Glutamatergic neuron (in vitro differentiated cells): ENCODE data around the gene OGFOD1. TPM values are rescaled to one million over a fixed set of nuclear protein-coding genes. Genes with fewer than 3 reads are reported as not detected.

Experiments used
- DNase-seq: peaks from one replicate; pipeline ENCODE4 v3.0.0; 2022
- H3K27ac Mint-ChIP-seq: one replicate; pipeline ENCODE4 v1.8.0; 2020; ENCODE audit warnings: mild to moderate bottlenecking, mixed read lengths, inconsistent platforms; ENCODE audit not compliant: unreplicated experiment
- H3K27me3 Mint-ChIP-seq: one replicate; pipeline ENCODE4 v1.8.0; 2020; ENCODE audit warnings: mild to moderate bottlenecking, moderate library complexity, mixed read lengths, inconsistent platforms; ENCODE audit not compliant: unreplicated experiment
- H3K36me3 Mint-ChIP-seq: one replicate; pipeline ENCODE4 v1.8.0; 2020; ENCODE audit warnings: mild to moderate bottlenecking, mixed read lengths, inconsistent platforms; ENCODE audit not compliant: unreplicated experiment
- H3K4me1 Mint-ChIP-seq: one replicate; pipeline ENCODE4 v1.8.0; 2020; ENCODE audit warnings: mild to moderate bottlenecking, low read depth, mixed read lengths, inconsistent platforms; ENCODE audit not compliant: unreplicated experiment
- H3K4me3 Mint-ChIP-seq: one replicate; pipeline ENCODE4 v1.8.0; 2020; ENCODE audit warnings: mild to moderate bottlenecking, mixed read lengths, inconsistent platforms; ENCODE audit not compliant: unreplicated experiment
- H3K9me3 Mint-ChIP-seq: one replicate; pipeline ENCODE4 v1.8.0; 2020; ENCODE audit warnings: mild to moderate bottlenecking, moderate library complexity, mixed read lengths, inconsistent platforms; ENCODE audit not compliant: unreplicated experiment
- CTCF ChIP-seq: fragments of 200-600 bp; sonication (generic); IDR thresholded peaks from one replicate; pipeline ENCODE4 v1.5.0; 2021; ENCODE audit not compliant: partially characterized antibody, unreplicated experiment
- total RNA-seq: library from RNA; stranded (reverse); fragmentation: NEBNext Ultra II Directional; extraction: Animal tissue kit (Norgen Biotek cat#: 25700); gene quantifications from one replicate; pipeline ENCODE4 v1.2.1, GENCODE V29; 2021; ENCODE audit not compliant: unreplicated experiment

The OGFOD1 gene
- total RNA-seq, 1 donor from 2014 or later: 45.6 TPM

GRCh38 chr16:56417138-56417537 is 34.2 kb upstream of the OGFOD1 start:
- no peak for TF ChIP-seq CTCF
- no peak overlapping the region for H3K27ac Mint-ChIP-seq
- peaks cover 5% of the 10 kb centered on the region for H3K4me1 Mint-ChIP-seq
- peaks cover 2% of the 10 kb centered on the region for H3K27me3 Mint-ChIP-seq
- H3K9me3 Mint-ChIP-seq: no peaks in the 10 kb centered on the region
- no peaks in the 10 kb centered on the region for H3K36me3 Mint-ChIP-seq
- no peak for DNase-seq
- H3K4me3 Mint-ChIP-seq: no peak overlapping the region

GRCh38 chr16:56419740-56420548 is 31.4 kb upstream of the OGFOD1 start:
- Mint-ChIP-seq H3K36me3 (no peaks in the 10 kb centered on the region), H3K9me3 (peaks cover 4% of the 10 kb centered on the region), H3K4me1 (peaks cover 16% of the 10 kb centered on the region), H3K27me3 (peaks cover 2% of the 10 kb centered on the region), H3K4me3 (no peak overlapping the region), H3K27ac (no peak overlapping the region)
- no peak for TF ChIP-seq CTCF
- DNase-seq: no peak

- H3K9me3 Mint-ChIP-seq: peaks cover 4% of the 10 kb centered on the region
- TF ChIP-seq CTCF: no peak
- peaks cover 2% of the 10 kb centered on the region for H3K27me3 Mint-ChIP-seq
- peaks cover 15% of the 10 kb centered on the region for H3K4me1 Mint-ChIP-seq
- DNase-seq: no peak
- H3K4me3 Mint-ChIP-seq: no peak overlapping the region
- H3K36me3 Mint-ChIP-seq: no peaks in the 10 kb centered on the region
- no peak overlapping the region for H3K27ac Mint-ChIP-seq
Observed at GRCh38 chr16:56420613-56421012, 30.7 kb upstream of the OGFOD1 start.

- no peak overlapping the region for H3K4me3 Mint-ChIP-seq
- peaks cover 4% of the 10 kb centered on the region for H3K9me3 Mint-ChIP-seq
- no peak overlapping the region for H3K27ac Mint-ChIP-seq
- peaks cover 18% of the 10 kb centered on the region for H3K4me1 Mint-ChIP-seq
- no peak for TF ChIP-seq CTCF
- peaks cover 2% of the 10 kb centered on the region for H3K27me3 Mint-ChIP-seq
- H3K36me3 Mint-ChIP-seq: no peaks in the 10 kb centered on the region
- no peak for DNase-seq
Observed at GRCh38 chr16:56421313-56421712, 30.0 kb upstream of the OGFOD1 start.

- H3K4me1 Mint-ChIP-seq: peaks cover 18% of the 10 kb centered on the region
- peaks cover 4% of the 10 kb centered on the region for H3K9me3 Mint-ChIP-seq
- DNase-seq: no peak
- peaks cover 2% of the 10 kb centered on the region for H3K27me3 Mint-ChIP-seq
- no peaks in the 10 kb centered on the region for H3K36me3 Mint-ChIP-seq
- no peak overlapping the region for H3K27ac Mint-ChIP-seq
- H3K4me3 Mint-ChIP-seq: no peak overlapping the region
- TF ChIP-seq CTCF: no peak
Observed at GRCh38 chr16:56421976-56422669, 29.2 kb upstream of the OGFOD1 start.
